Loucy (cell line): ENCODE data around the gene MYRIP.

Experiments used
- EZH2phosphoT487 ChIP-seq: fragments of 200-600 bp; IDR thresholded peaks from 2 replicates; pipeline ENCODE4 v1.6.1; 2018; ENCODE audit warnings: antibody characterized with exemption, mild to moderate bottlenecking, moderate library complexity, borderline replicate concordance
- TF ChIP-seq, protein P1 (sequence below): fragments of 200-600 bp; sonication (generic); conservative IDR thresholded peaks from 2 replicates; pipeline ENCODE4 v1.5.1; 2014; ENCODE audit warnings: mild to moderate bottlenecking, antibody characterized with exemption, low read length

DNA sequence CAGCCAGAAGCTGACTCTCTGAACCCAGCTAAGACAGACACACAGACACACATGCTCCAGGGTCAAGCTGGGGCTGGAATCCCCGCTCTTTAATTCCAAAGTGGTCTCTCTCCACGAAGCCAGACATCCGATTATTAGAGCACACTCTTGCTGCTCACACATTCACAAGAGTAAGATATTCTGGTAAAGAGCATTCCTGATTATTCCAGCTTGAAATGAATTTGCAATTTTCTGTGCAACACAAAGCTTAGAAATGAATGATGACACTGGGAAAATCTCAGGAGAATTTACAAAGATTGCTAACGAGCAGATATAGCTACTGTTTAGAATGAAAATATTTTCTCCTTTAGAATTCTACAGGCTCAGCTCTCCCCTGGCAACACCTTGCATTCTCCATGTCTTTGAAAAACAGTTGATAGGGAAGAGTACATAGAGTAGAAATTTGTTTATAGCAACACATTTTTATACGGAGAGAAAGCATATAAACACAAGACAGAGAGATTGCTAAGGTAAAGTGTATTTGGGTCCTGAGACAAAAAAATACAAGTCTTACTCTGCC, 419.5 kb downstream of the MYRIP start:
- TF ChIP-seq, protein P1, sequence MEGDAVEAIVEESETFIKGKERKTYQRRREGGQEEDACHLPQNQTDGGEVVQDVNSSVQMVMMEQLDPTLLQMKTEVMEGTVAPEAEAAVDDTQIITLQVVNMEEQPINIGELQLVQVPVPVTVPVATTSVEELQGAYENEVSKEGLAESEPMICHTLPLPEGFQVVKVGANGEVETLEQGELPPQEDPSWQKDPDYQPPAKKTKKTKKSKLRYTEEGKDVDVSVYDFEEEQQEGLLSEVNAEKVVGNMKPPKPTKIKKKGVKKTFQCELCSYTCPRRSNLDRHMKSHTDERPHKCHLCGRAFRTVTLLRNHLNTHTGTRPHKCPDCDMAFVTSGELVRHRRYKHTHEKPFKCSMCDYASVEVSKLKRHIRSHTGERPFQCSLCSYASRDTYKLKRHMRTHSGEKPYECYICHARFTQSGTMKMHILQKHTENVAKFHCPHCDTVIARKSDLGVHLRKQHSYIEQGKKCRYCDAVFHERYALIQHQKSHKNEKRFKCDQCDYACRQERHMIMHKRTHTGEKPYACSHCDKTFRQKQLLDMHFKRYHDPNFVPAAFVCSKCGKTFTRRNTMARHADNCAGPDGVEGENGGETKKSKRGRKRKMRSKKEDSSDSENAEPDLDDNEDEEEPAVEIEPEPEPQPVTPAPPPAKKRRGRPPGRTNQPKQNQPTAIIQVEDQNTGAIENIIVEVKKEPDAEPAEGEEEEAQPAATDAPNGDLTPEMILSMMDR: no peak
- no peak for TF ChIP-seq EZH2phosphoT487
